HuH-7.5 (cell line): ENCODE data around the gene ALG1L2.
"Not testable (repeated sequence)": the region's sequence is repeated elsewhere in the genome, so short reads cannot be mapped to it uniquely, and the experiment has no call there.

Source experiments
- DNase-seq: peaks from one replicate; pipeline ENCODE4 v3.0.0; 2011; ENCODE audit warnings: low spot score

The ALG1L2 gene

GRCh38 chr3:130081351-130081881 is at the start of gene ALG1L2:
Gene ALG1L2, plus strand, starts transcription at chr3:130081831. Its CDS starts 186 bp downstream, at chr3:130082017.
- DNase-seq, result no peak

- DNase-seq, result not testable (repeated sequence)
Measured at GRCh38 chr3:130037126-130037815, 44.4 kb upstream of the ALG1L2 start.

- not testable (repeated sequence) for DNase-seq
Measured at GRCh38 chr3:130042736-130043135, 38.9 kb upstream of the ALG1L2 start.

- not testable (repeated sequence) for DNase-seq
Measured at GRCh38 chr3:130043658-130044057, 38.0 kb upstream of the ALG1L2 start.

GRCh38 chr3:130044370-130044769 is 37.3 kb upstream of the ALG1L2 start:
- no peak for DNase-seq

- no peak for DNase-seq
Measured at GRCh38 chr3:130048726-130049125, 32.9 kb upstream of the ALG1L2 start.

- not testable (repeated sequence) for DNase-seq
Measured at GRCh38 chr3:130052366-130052765, 29.3 kb upstream of the ALG1L2 start.

GRCh38 chr3:130052965-130053364 is 28.7 kb upstream of the ALG1L2 start:
- not testable (repeated sequence) for DNase-seq

- not testable (repeated sequence) for DNase-seq
Measured at GRCh38 chr3:130057536-130058266, 23.9 kb upstream of the ALG1L2 start.

GRCh38 chr3:130058267-130058657 is 23.4 kb upstream of the ALG1L2 start:
- not testable (repeated sequence) for DNase-seq

GRCh38 chr3:130058716-130059115 is 22.9 kb upstream of the ALG1L2 start:
- not testable (repeated sequence) for DNase-seq

- DNase-seq, result not testable (repeated sequence)
Measured at GRCh38 chr3:130059162-130059561, 22.5 kb upstream of the ALG1L2 start.

GRCh38 chr3:130073582-130073981 is 8.0 kb upstream of the ALG1L2 start:
- DNase-seq, result no peak

GRCh38 chr3:130077636-130078035 is 4.0 kb upstream of the ALG1L2 start:
- no peak for DNase-seq

- DNase-seq, result not testable (repeated sequence)
Measured at GRCh38 chr3:130083363-130084090, 1.9 kb downstream of the ALG1L2 start.

- DNase-seq, result no peak
Measured at GRCh38 chr3:130084436-130084980, 2.9 kb downstream of the ALG1L2 start.

- DNase-seq, result no peak
Measured at GRCh38 chr3:130085881-130086280, 4.2 kb downstream of the ALG1L2 start.

GRCh38 chr3:130086628-130087027 is 5.0 kb downstream of the ALG1L2 start:
- DNase-seq, result not testable (repeated sequence)

GRCh38 chr3:130088061-130088460 is 6.4 kb downstream of the ALG1L2 start:
- DNase-seq, result no peak

- DNase-seq, result not testable (repeated sequence)
Measured at GRCh38 chr3:130090681-130091080, 9.1 kb downstream of the ALG1L2 start.

GRCh38 chr3:130091958-130092357 is 10.3 kb downstream of the ALG1L2 start:
- no peak for DNase-seq

- no peak for DNase-seq
Measured at GRCh38 chr3:130093741-130094391, 12.2 kb downstream of the ALG1L2 start.
